ENCODE results near the gene DIAPH3.

DNA sequence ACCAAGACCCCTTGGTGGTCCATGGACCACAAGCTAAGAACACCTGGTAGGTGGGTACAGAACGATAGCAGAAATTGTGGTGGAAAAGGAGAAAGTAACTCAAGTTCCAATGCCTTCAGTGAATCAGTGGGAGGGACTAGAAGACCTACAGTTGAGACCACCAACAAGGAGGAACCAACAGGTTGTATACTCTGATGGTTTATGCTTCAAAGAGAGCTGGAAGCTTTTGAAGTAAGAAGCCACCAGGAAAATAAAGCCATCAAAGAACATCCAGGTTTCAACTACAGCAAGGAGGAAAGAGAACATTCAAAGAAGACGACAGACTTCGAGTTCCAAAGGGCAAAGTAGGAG lies 42.4 kb downstream of the DIAPH3 start:
- TF ChIP-seq, protein P1, sequence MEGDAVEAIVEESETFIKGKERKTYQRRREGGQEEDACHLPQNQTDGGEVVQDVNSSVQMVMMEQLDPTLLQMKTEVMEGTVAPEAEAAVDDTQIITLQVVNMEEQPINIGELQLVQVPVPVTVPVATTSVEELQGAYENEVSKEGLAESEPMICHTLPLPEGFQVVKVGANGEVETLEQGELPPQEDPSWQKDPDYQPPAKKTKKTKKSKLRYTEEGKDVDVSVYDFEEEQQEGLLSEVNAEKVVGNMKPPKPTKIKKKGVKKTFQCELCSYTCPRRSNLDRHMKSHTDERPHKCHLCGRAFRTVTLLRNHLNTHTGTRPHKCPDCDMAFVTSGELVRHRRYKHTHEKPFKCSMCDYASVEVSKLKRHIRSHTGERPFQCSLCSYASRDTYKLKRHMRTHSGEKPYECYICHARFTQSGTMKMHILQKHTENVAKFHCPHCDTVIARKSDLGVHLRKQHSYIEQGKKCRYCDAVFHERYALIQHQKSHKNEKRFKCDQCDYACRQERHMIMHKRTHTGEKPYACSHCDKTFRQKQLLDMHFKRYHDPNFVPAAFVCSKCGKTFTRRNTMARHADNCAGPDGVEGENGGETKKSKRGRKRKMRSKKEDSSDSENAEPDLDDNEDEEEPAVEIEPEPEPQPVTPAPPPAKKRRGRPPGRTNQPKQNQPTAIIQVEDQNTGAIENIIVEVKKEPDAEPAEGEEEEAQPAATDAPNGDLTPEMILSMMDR (IDR thresholded peaks at IDR 0.05) = no peak
- TF ChIP-seq GATA2 (CRISPR knock-in tag; IDR thresholded peaks at IDR 0.05) = no peak
- no peak for TF ChIP-seq POLR2AphosphoS5 (IDR thresholded peaks at IDR 0.05; ENCODE audit: low read depth, low read length)

Measured in SK-N-SH (cell line).